Right lobe of liver (tissue), 6 donors: ENCODE data around the gene NUCB1. TPM values are rescaled to one million over a fixed set of nuclear protein-coding genes. Genes with fewer than 3 reads are reported as not detected.
"Not testable (repeated sequence)": the region's sequence is repeated elsewhere in the genome, so short reads cannot be mapped to it uniquely, and the experiment has no call there.

Source experiments
- ATAC-seq, 4 donors: fragments of 200-7000 bp; cut with Tn5 transposase; one replicate each; pipeline ENCODE4 v1.9.1; 2020; ENCODE audit warnings: mild to moderate bottlenecking in 4 of 4, moderate library complexity in 4 of 4
- DNase-seq, 3 donors: peaks; one replicate each; pipeline ENCODE4 v3.0.0-alpha.2; 2020
- H3K27ac ChIP-seq, 3 donors: fragments of 200-600 bp; one replicate each; pipeline ENCODE4 v1.8.0; 2022
- H3K27me3 ChIP-seq, 2 donors: fragments of 200-600 bp; one replicate each; pipeline ENCODE4 v1.8.0; 2022
- H3K36me3 ChIP-seq, 4 donors: fragments of 200-600 bp; sonication (generic) in 1 of 4; one replicate each; pipeline versions ENCODE4 v1.5.1 to v1.8.0; 2017 to 2022; ENCODE audit warnings: control low read depth in 1 of 4
- H3K4me1 ChIP-seq, 4 donors: fragments of 200-600 bp; sonication (generic) in 1 of 4; one replicate each; pipeline versions ENCODE4 v1.5.1 to v1.8.0; 2017 to 2022; ENCODE audit warnings: control low read depth in 1 of 4
- H3K4me3 ChIP-seq, 3 donors: fragments of 200-600 bp; one replicate each; pipeline ENCODE4 v1.8.0; 2022
- H3K9me3 ChIP-seq, 4 donors: fragments of 200-600 bp; sonication (generic) in 1 of 4; one replicate each; pipeline versions ENCODE4 v1.5.1 to v1.8.0; 2017 to 2022; ENCODE audit warnings: control low read depth in 1 of 4
- CTCF ChIP-seq, 4 donors: fragments of 200-600 bp in 3 of 4; fragments of 450-650 bp in 1 of 4; IDR thresholded peaks; one replicate each; pipeline versions ENCODE4 v1.5.1 to v1.8.0; 2016 to 2022; ENCODE audit warnings: antibody characterized with exemption in 4 of 4, mild to moderate bottlenecking in 2 of 4
- POLR2A ChIP-seq: fragments of 450-650 bp; IDR thresholded peaks from one replicate; pipeline ENCODE4 v1.6.1; 2017; ENCODE audit warnings: antibody characterized with exemption, mild to moderate bottlenecking
- WGBS: methylation state at CpG from one replicate; pipeline ENCODE4 v1.1.6; 2018; ENCODE audit warnings: low coverage, low lambda C conversion rate; ENCODE audit not compliant: insufficient coverage; ENCODE audit errors: missing lambda C conversion rate; 5-methylcytosine and 5-hydroxymethylcytosine counted together
- intact Hi-C, 2 donors: fragments of 100-400 bp; cut with DNase I; formaldehyde crosslinking; loops; one replicate each; pipeline versions ENCODE4 v1.11.2 to v1.14.1; 2022
- total RNA-seq, 6 experiments: library from RNA; depleted of rRNA in 2 of 6; stranded (reverse); fragments of >200 nt in 2 of 6; fragmentation: NEBNext Ultra II Directional in 3 of 6; extraction: Animal tissue kit (Norgen Biotek cat#: 25700) in 3 of 6; gene quantifications; one replicate each; pipeline versions ENCODE4 v1.1.0 to v1.2.4, GENCODE V29; 2016 to 2023
- donor health status: DM: no; HTN: yes; CAD: no.
- donor health status: DM: no; HTN: no; CAD: no.
- donor health status: DM: no; HTN: no; CAD: no.
- donor health status: DM: no; HTN: yes; CAD: no.
- donor health status: DM: no; HTN: yes; CAD: no.

Gene NUCB1
- total RNA-seq, 6 experiments from 2014 or later: 306 to 376 (median 349) TPM

GRCh38 chr19:48868114-48868886, 31.8 kb upstream of the NUCB1 start, which contains the start of gene PLEKHA4:
Gene PLEKHA4 (minus strand): TSS chr19:48868617. CDS start chr19:48867620, 997 bp downstream.
- Histone ChIP-seq H3K27ac (peak within 1 kb of the TSS; percentile 66 to 87 (median 85)), H3K36me3 (no peaks in the 10 kb centered on the region), H3K4me1 (peaks cover 0 to 20% (median 1%) of the 10 kb centered on the region in 4 donors), H3K27me3 (no peaks in the 10 kb centered on the region), H3K9me3 (no peaks in the 10 kb centered on the region), H3K4me3 (peak within 1 kb of the TSS; percentile 31 to 47 (median 36))
- DNase-seq (peak; percentile 71 to 89 (median 75)), ATAC-seq (peak in 3 of 4 donors; percentile 49 to 54 (median 52))
- no peak for TF ChIP-seq POLR2A
- no peak for TF ChIP-seq CTCF (IDR thresholded peaks at IDR 0.05)
- intact Hi-C loops: no loop called here
- WGBS: 15% methylated on average over 11 of the region's 11 CpGs

GRCh38 chr19:48870048-48870447, 30.1 kb upstream of the NUCB1 start:
- no peak for TF ChIP-seq CTCF (IDR thresholded peaks at IDR 0.05)
- no peak for TF ChIP-seq POLR2A
- Histone ChIP-seq H3K27me3 (no peaks in the 10 kb centered on the region), H3K27ac (no peak overlapping the region), H3K36me3 (peaks cover 0 to 12% (median 3%) of the 10 kb centered on the region in 4 donors), H3K9me3 (no peaks in the 10 kb centered on the region), H3K4me3 (no peak overlapping the region), H3K4me1 (peaks cover 0 to 28% (median 9%) of the 10 kb centered on the region in 4 donors)
- intact Hi-C loops: no loop called here
- no peak for DNase-seq
- 87% methylated on average over 4 of the region's 9 CpGs for WGBS
- ATAC-seq: no peak

- H3K9me3 ChIP-seq, H3K27me3 ChIP-seq, intact Hi-C loops, DNase-seq, ATAC-seq: not testable (repeated sequence)
- WGBS: 44% methylated on average over 13 of the region's 31 CpGs
- H3K36me3 ChIP-seq: peaks cover 0 to 28% (median 6%) of the 10 kb centered on the region in 4 donors
- peak overlapping the region in 1 of 3 donors; percentile 73 for H3K4me3 ChIP-seq
- peaks cover 0 to 33% (median 13%) of the 10 kb centered on the region in 4 donors for H3K4me1 ChIP-seq
- H3K27ac ChIP-seq: peak overlapping the region; percentile 57 to 100 (median 99)
Measured at GRCh38 chr19:48871471-48872181, 28.5 kb upstream of the NUCB1 start.

GRCh38 chr19:48872182-48872883, 27.8 kb upstream of the NUCB1 start, which contains the start of gene PPP1R15A:
Gene PPP1R15A (plus strand): TSS chr19:48872421. CDS start chr19:48873234, 813 bp downstream.
- Histone ChIP-seq H3K9me3 (no peaks in the 10 kb centered on the region), H3K4me3 (peak within 1 kb of the TSS; percentile 73 to 95 (median 92)), H3K36me3 (peaks cover 0 to 28% (median 6%) of the 10 kb centered on the region in 4 donors), H3K27me3 (no peaks in the 10 kb centered on the region), H3K4me1 (peaks cover 0 to 28% (median 13%) of the 10 kb centered on the region in 4 donors), H3K27ac (peak within 1 kb of the TSS; percentile 99 to 100 (median 100))
- intact Hi-C loops: no loop called here
- DNase-seq (peak; percentile 96 to 99 (median 98)), ATAC-seq (peak; percentile 67 to 79 (median 78))
- TF ChIP-seq CTCF (IDR thresholded peaks at IDR 0.05): peak in 1 of 4 donors; percentile 12
- TF ChIP-seq POLR2A: peak; percentile 99
- WGBS: under 1% methylated on average over 41 of the region's 53 CpGs
